ENCODE data around the gene COPS8.

- no peak for TF ChIP-seq CTCF (conservative IDR thresholded peaks at IDR 0.05; ENCODE audit: low read length)
- TF ChIP-seq EZH2phosphoT487 (IDR thresholded peaks at IDR 0.05; ENCODE audit: borderline replicate concordance), result no peak
Measured at GRCh38 chr2:237057893-237058300, 27.8 kb upstream of the COPS8 start.

Measured in Loucy (cell line).